Measurements from ENCODE around the gene COL13A1. TPM values are rescaled to one million over a fixed set of nuclear protein-coding genes. Genes with fewer than 3 reads are reported as not detected.
A peak's percentile ranks its signal among the peaks of the same experiment; 100 is the strongest.

The COL13A1 gene
- total RNA-seq, 1 donor from 2014 or later, result 0.86 TPM

- peak overlapping the region; percentile 27 for H3K27ac ChIP-seq (ENCODE audit: low read depth, low read length)
- peaks cover 22% of the 10 kb centered on the region for H3K4me1 ChIP-seq (ENCODE audit: insufficient read depth, low read length)
- H3K4me2 ChIP-seq (ENCODE audit: low read length), result no peak overlapping the region
- H3K4me3 ChIP-seq (ENCODE audit: insufficient read depth, low read depth, low read length), result no peak overlapping the region
- no peaks in the 10 kb centered on the region for H3K9me3 ChIP-seq (ENCODE audit: insufficient read depth, low read depth, low read length)
- H3K27ac Mint-ChIP-seq (ENCODE audit: unreplicated experiment), result no peak overlapping the region
- H3K4me1 Mint-ChIP-seq (ENCODE audit: low read depth, unreplicated experiment), result peaks cover 17% of the 10 kb centered on the region
- H2AFZ ChIP-seq (ENCODE audit: low read depth, low read length), result no peak overlapping the region
- DNase-seq (ENCODE audit: low read depth) (no peak), FAIRE-seq (no peak)
- H3K9me3 Mint-ChIP-seq (ENCODE audit: unreplicated experiment), result peaks cover 4% of the 10 kb centered on the region
- H3K4me3 Mint-ChIP-seq (ENCODE audit: unreplicated experiment), result no peak overlapping the region
- no peak overlapping the region for H3K9ac ChIP-seq (ENCODE audit: low read length)
- peaks cover 27% of the 10 kb centered on the region for H3K27me3 Mint-ChIP-seq (ENCODE audit: low read depth, unreplicated experiment)
- H4K20me1 ChIP-seq (ENCODE audit: insufficient read depth, low read length), result no peaks in the 10 kb centered on the region
- peaks cover 1% of the 10 kb centered on the region for H3K36me3 Mint-ChIP-seq (ENCODE audit: low read depth, unreplicated experiment)
- no peaks in the 10 kb centered on the region for H3K79me2 ChIP-seq (ENCODE audit: insufficient read depth, low read length)
- H3K27me3 ChIP-seq (ENCODE audit: insufficient read depth, low read length), result no peaks in the 10 kb centered on the region
- no peaks in the 10 kb centered on the region for H3K36me3 ChIP-seq (ENCODE audit: insufficient read depth, low read length)
- TF ChIP-seq, protein P1, sequence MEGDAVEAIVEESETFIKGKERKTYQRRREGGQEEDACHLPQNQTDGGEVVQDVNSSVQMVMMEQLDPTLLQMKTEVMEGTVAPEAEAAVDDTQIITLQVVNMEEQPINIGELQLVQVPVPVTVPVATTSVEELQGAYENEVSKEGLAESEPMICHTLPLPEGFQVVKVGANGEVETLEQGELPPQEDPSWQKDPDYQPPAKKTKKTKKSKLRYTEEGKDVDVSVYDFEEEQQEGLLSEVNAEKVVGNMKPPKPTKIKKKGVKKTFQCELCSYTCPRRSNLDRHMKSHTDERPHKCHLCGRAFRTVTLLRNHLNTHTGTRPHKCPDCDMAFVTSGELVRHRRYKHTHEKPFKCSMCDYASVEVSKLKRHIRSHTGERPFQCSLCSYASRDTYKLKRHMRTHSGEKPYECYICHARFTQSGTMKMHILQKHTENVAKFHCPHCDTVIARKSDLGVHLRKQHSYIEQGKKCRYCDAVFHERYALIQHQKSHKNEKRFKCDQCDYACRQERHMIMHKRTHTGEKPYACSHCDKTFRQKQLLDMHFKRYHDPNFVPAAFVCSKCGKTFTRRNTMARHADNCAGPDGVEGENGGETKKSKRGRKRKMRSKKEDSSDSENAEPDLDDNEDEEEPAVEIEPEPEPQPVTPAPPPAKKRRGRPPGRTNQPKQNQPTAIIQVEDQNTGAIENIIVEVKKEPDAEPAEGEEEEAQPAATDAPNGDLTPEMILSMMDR (IDR thresholded peaks at IDR 0.05; ENCODE audit: insufficient read depth, low read depth, low read length), result no peak
- TF ChIP-seq EZH2 (IDR thresholded peaks at IDR 0.05; ENCODE audit: insufficient read depth, low read length), result no peak
Observed at GRCh38 chr10:69768386-69768785, 33.3 kb upstream of the COL13A1 start.

DNA sequence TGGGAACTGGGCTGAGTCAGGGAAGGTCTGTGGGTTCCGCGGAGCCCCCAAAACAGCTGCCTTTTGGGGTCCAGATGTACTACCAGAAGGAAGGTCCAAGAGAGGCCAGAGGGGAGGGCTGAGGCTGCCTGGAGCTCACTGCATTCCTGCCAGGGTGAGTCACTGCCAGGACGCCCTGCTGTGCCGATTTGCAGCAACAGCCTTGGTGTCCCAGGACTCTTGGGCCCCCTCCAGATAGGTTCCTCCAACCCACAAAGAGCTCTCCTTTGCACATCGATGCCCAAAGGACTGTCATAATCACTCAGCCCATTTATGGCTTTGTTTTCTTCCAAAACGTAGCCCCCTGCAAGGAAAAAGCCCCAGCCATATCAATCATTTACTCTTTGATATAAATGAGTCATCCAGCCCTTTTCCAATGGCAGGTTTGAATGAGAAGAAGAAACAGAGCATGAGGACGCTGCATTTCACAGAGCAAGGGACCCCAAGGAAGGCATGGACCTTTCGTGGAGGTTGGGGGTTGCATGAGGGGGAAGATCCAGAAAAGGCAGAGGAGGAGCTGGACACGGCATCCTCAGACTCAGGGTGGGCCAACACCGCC is 32.2 kb upstream of the COL13A1 start:
- peak overlapping the region; percentile 27 for H3K27ac ChIP-seq (ENCODE audit: low read depth, low read length)
- H3K36me3 Mint-ChIP-seq (ENCODE audit: low read depth, unreplicated experiment), result peaks cover 4% of the 10 kb centered on the region
- peaks cover 22% of the 10 kb centered on the region for H3K4me1 ChIP-seq (ENCODE audit: insufficient read depth, low read length)
- no peak overlapping the region for H3K4me3 ChIP-seq (ENCODE audit: insufficient read depth, low read depth, low read length)
- H3K9ac ChIP-seq (ENCODE audit: low read length), result no peak overlapping the region
- peak; percentile 73 for FAIRE-seq
- peak overlapping the region; percentile 69 for H3K4me2 ChIP-seq (ENCODE audit: low read length)
- no peak for TF ChIP-seq EZH2 (IDR thresholded peaks at IDR 0.05; ENCODE audit: insufficient read depth, low read length)
- TF ChIP-seq, protein P1 (IDR thresholded peaks at IDR 0.05; ENCODE audit: insufficient read depth, low read depth, low read length), result no peak
- peak overlapping the region; percentile 78 for H3K27ac Mint-ChIP-seq (ENCODE audit: unreplicated experiment)
- no peaks in the 10 kb centered on the region for H4K20me1 ChIP-seq (ENCODE audit: insufficient read depth, low read length)
- peaks cover 26% of the 10 kb centered on the region for H3K27me3 Mint-ChIP-seq (ENCODE audit: low read depth, unreplicated experiment)
- peak; percentile 76 for DNase-seq (ENCODE audit: low read depth)
- H3K79me2 ChIP-seq (ENCODE audit: insufficient read depth, low read length), result no peaks in the 10 kb centered on the region
- peaks cover 17% of the 10 kb centered on the region for H3K4me1 Mint-ChIP-seq (ENCODE audit: low read depth, unreplicated experiment)
- H2AFZ ChIP-seq (ENCODE audit: low read depth, low read length), result peak overlapping the region; percentile 75
- no peaks in the 10 kb centered on the region for H3K9me3 ChIP-seq (ENCODE audit: insufficient read depth, low read depth, low read length)
- no peaks in the 10 kb centered on the region for H3K27me3 ChIP-seq (ENCODE audit: insufficient read depth, low read length)
- H3K36me3 ChIP-seq (ENCODE audit: insufficient read depth, low read length), result no peaks in the 10 kb centered on the region
- H3K9me3 Mint-ChIP-seq (ENCODE audit: unreplicated experiment), result peaks cover 5% of the 10 kb centered on the region
- H3K4me3 Mint-ChIP-seq (ENCODE audit: unreplicated experiment), result no peak overlapping the region

Measured in astrocyte (in vitro differentiated cells and primary cell).